PC-9 (cell line): ENCODE measurements around the gene SCAF11. TPM values are rescaled to one million over a fixed set of nuclear protein-coding genes. Genes with fewer than 3 reads are reported as not detected.

Experiments used
- BruUV-seq: library from RNA; stranded (reverse); fragments of 400-500 nt; replicated peaks from 2 replicates; lab custom pipeline; 2021; lab: Mats Ljungman, UMichigan
- CTCF ChIA-PET: fragments of 300-600 bp; sonication (Branson Sonifier 250); formaldehyde crosslinking; loops from one replicate; lab custom pipeline; 2022; ENCODE audit warnings: antibody characterized with exemption; lab: Charles Lee
- POLR2A ChIA-PET: fragments of 300-600 bp; sonication (Branson Sonifier 250); formaldehyde crosslinking; loops from one replicate; lab custom pipeline; 2022; ENCODE audit warnings: antibody characterized with exemption; ENCODE audit not compliant: unreplicated experiment; lab: Charles Lee
- DNase-seq, 2 experiments: peaks; one replicate each; pipeline versions ENCODE4 v3.0.0 to v3.0.0-alpha.2; 2015 to 2022; ENCODE audit warnings: mixed read lengths in 1 of 2
- H2AFZ ChIP-seq: fragments of 200-600 bp; sonication (generic); 2 replicates; pipeline ENCODE4 v1.8.1; 2017; ENCODE audit warnings: antibody characterized with exemption
- H3F3A ChIP-seq: fragments of 200-600 bp; sonication (generic); 2 replicates; pipeline ENCODE4 v1.8.1; 2017; ENCODE audit warnings: antibody characterized with exemption, mild to moderate bottlenecking, low read depth; ENCODE audit not compliant: insufficient read depth
- H3K27ac ChIP-seq: fragments of 200-600 bp; sonication (generic); 2 replicates; pipeline ENCODE4 v1.6.1; 2016; ENCODE audit warnings: mixed run types
- H3K27me3 ChIP-seq: fragments of 200-600 bp; sonication (generic); 2 replicates; pipeline ENCODE4 v1.6.1; 2016; ENCODE audit warnings: low read depth, mixed run types; ENCODE audit not compliant: insufficient read depth
- H3K36me3 ChIP-seq: fragments of 200-600 bp; sonication (generic); 2 replicates; pipeline ENCODE4 v1.6.1; 2016; ENCODE audit warnings: low read depth, mixed run types
- H3K4me1 ChIP-seq: fragments of 200-600 bp; sonication (generic); replicated peaks from 2 replicates; pipeline ENCODE4 v1.6.1; 2016; ENCODE audit warnings: mixed run types; ENCODE audit not compliant: insufficient read depth
- H3K4me2 ChIP-seq: fragments of 200-600 bp; sonication (generic); 2 replicates; pipeline ENCODE4 v1.6.1; 2017; ENCODE audit warnings: mixed run types
- H3K4me3 ChIP-seq: fragments of 200-600 bp; sonication (generic); 2 replicates; pipeline ENCODE4 v1.6.1; 2016; ENCODE audit warnings: mixed run types
- H3K79me2 ChIP-seq: fragments of 200-600 bp; sonication (generic); 2 replicates; pipeline ENCODE4 v1.6.1; 2017; ENCODE audit warnings: low read depth, mixed run types
- H3K9me2 ChIP-seq: fragments of 200-600 bp; sonication (generic); 2 replicates; pipeline ENCODE4 v1.8.1; 2017; ENCODE audit warnings: mild to moderate bottlenecking; ENCODE audit not compliant: insufficient read depth
- H3K9me3 ChIP-seq: fragments of 200-600 bp; sonication (generic); 2 replicates; pipeline ENCODE4 v1.8.1; 2016; ENCODE audit warnings: low read depth; ENCODE audit not compliant: insufficient read depth
- H4K20me1 ChIP-seq: fragments of 200-600 bp; sonication (generic); 2 replicates; pipeline ENCODE4 v1.8.1; 2017; ENCODE audit not compliant: insufficient read depth
- EZH2 ChIP-seq: fragments of 200-600 bp; sonication (generic); IDR thresholded peaks from 2 replicates; pipeline ENCODE4 v1.8.0; 2017; ENCODE audit warnings: antibody characterized with exemption, low read depth
- intact Hi-C: fragments of 100-400 bp; cut with micrococcal nuclease; formaldehyde crosslinking; loops from one replicate; pipeline ENCODE4 v1.10.0; 2022; ENCODE audit not compliant: unreplicated experiment
- total RNA-seq: library from RNA; stranded (reverse); gene quantifications from 2 replicates; pipeline ENCODE4 v1.2.3, GENCODE V29; 2021
- TF ChIP-seq, protein P1 (sequence below): fragments of 200-600 bp; sonication (generic); conservative IDR thresholded peaks from 2 replicates; pipeline ENCODE4 v1.6.1; 2017; ENCODE audit warnings: mixed run types, antibody characterized with exemption, mild to moderate bottlenecking, moderate library complexity

Gene SCAF11
- total RNA-seq, 1 experiment from 2014 or later = 98.7 TPM

DNA sequence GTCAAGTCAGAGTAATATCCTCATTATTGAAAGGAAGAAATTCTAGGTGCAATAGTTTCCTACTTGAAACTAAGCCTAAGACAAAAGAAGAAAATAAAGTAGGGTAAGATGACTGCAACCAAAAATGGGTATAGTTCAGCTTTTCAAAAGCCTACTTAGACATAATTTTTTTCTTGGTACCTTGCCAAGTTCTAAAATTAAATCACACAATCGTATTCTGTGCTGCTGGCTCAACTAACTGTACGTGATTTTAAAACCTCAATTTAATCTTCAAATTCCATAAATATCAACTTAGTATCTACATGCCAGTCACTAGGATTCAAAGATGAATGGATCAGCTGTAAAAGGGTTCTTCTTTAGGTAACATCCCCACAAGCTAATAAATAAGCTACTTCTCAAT, 56.9 kb downstream of the SCAF11 start:
- Histone ChIP-seq H3F3A (0 out of 2 replicates have a peak, but pooled peaks cover 4% of the 10 kb centered on the region), H3K27ac (no peak overlapping the region), H2AFZ (no peak overlapping the region), H3K27me3 (no peaks in the 10 kb centered on the region), H3K4me3 (no peak overlapping the region), H3K79me2 (no peaks in the 10 kb centered on the region), H3K4me2 (no peak overlapping the region), H4K20me1 (0 out of 2 replicates have a peak, but pooled peaks cover 3% of the 10 kb centered on the region), H3K9me3 (no peaks in the 10 kb centered on the region), H3K9me2 (no peaks in the 10 kb centered on the region), H3K36me3 (peaks cover 35% of the 10 kb centered on the region; the same call in 1 of the 2 replicates), H3K4me1 (no peaks in the 10 kb centered on the region)
- TF ChIP-seq, protein P1, sequence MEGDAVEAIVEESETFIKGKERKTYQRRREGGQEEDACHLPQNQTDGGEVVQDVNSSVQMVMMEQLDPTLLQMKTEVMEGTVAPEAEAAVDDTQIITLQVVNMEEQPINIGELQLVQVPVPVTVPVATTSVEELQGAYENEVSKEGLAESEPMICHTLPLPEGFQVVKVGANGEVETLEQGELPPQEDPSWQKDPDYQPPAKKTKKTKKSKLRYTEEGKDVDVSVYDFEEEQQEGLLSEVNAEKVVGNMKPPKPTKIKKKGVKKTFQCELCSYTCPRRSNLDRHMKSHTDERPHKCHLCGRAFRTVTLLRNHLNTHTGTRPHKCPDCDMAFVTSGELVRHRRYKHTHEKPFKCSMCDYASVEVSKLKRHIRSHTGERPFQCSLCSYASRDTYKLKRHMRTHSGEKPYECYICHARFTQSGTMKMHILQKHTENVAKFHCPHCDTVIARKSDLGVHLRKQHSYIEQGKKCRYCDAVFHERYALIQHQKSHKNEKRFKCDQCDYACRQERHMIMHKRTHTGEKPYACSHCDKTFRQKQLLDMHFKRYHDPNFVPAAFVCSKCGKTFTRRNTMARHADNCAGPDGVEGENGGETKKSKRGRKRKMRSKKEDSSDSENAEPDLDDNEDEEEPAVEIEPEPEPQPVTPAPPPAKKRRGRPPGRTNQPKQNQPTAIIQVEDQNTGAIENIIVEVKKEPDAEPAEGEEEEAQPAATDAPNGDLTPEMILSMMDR = no peak
- no peak for TF ChIP-seq EZH2
- BruUV-seq = no TSS peak
- ChIA-PET POLR2A (interaction anchor here (0.6 kb wide), 2 partner anchors 9 to 417 kb away, joined by 5 to 12 read pairs; no protein-coding TSS in a partner anchor), CTCF (interaction anchor here (0.6 kb wide), 1 partner anchor 363 kb away, joined by 3 read pairs; no protein-coding TSS in a partner anchor)
- no peak for DNase-seq
- intact Hi-C loops = no loop called here

DNA sequence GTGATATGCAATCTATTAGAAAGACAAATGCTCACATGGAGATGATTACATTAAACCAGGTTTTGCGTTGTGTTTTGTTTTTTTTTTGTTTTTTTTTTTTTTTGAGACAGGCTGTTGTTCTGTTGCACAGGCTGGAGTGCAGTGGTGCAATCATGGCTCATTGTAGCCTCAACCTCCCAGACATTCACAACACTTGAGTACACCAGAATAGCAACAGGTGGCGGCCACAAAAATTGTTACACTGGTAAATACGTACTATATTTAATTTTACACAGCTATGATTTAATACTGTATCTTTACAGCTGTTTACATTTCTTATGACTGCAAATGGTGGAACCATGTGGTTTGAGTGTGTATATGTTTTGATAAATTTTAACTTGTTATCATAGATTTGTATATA, 60.0 kb downstream of the SCAF11 start:
- Histone ChIP-seq H3K9me2 (no peaks in the 10 kb centered on the region), H4K20me1 (0 out of 2 replicates have a peak, but pooled peaks cover 3% of the 10 kb centered on the region), H3K4me3 (no peak overlapping the region), H3K4me1 (no peaks in the 10 kb centered on the region), H3K36me3 (peaks cover 54% of the 10 kb centered on the region), H3K4me2 (no peak overlapping the region), H2AFZ (no peak overlapping the region), H3K79me2 (no peaks in the 10 kb centered on the region), H3K27ac (no peak overlapping the region), H3K27me3 (no peaks in the 10 kb centered on the region), H3K9me3 (no peaks in the 10 kb centered on the region), H3F3A (0 out of 2 replicates have a peak, but pooled peaks cover 9% of the 10 kb centered on the region)
- no TSS peak for BruUV-seq
- no peak for TF ChIP-seq EZH2
- TF ChIP-seq, protein P1 = no peak
- DNase-seq = no peak
- POLR2A ChIA-PET = no interaction called here
- CTCF ChIA-PET = interaction anchor here (0.7 kb wide), 1 partner anchor 121 kb away, joined by 3 read pairs; no protein-coding TSS in a partner anchor
- intact Hi-C loops = no loop called here

DNA sequence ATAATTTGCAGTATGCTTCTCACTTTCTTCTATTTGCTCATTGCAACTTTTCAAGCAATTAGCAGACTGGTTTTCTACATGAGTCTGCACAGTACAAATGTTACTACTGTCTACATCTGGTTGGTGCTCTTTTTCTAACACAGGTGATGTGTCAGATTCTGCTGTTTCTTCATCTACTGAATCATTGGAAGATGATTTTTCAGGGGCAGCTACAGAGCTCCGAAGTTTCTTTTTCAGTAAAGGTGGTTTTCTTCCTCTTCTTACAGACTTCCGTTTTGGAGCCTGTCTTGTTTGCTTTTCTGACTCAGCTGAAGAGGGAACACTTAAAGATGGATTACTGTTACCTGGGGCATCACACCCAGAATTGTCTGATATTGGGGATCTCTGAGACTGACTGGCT, 62.1 kb downstream of the SCAF11 start:
- DNase-seq = no peak
- Histone ChIP-seq H3K4me1 (no peaks in the 10 kb centered on the region), H2AFZ (no peak overlapping the region), H3K4me2 (no peak overlapping the region), H3K9me3 (no peaks in the 10 kb centered on the region), H3K27me3 (no peaks in the 10 kb centered on the region), H3K9me2 (no peaks in the 10 kb centered on the region), H3K27ac (no peak overlapping the region), H3K36me3 (peaks cover 53% of the 10 kb centered on the region), H4K20me1 (peaks cover 3% of the 10 kb centered on the region; the same call in 1 of the 2 replicates), H3K79me2 (no peaks in the 10 kb centered on the region), H3F3A (0 out of 2 replicates have a peak, but pooled peaks cover 9% of the 10 kb centered on the region), H3K4me3 (no peak overlapping the region)
- no peak for TF ChIP-seq EZH2
- TF ChIP-seq, protein P1 = no peak
- no TSS peak for BruUV-seq
- intact Hi-C loops = no loop called here
- ChIA-PET CTCF (no interaction called here), POLR2A (no interaction called here)
